IMR-90 (cell line): ENCODE data around the gene SBK2.

Source experiments
- CEBPB ChIP-seq: IDR thresholded peaks from 2 replicates; pipeline ENCODE4 v1.6.1; 2012; ENCODE audit warnings: low read depth, low read length, improper control_type of control experiment
- CHD1 ChIP-seq: IDR thresholded peaks from 2 replicates; pipeline ENCODE4 v1.6.1; 2012; ENCODE audit warnings: low read depth, low read length, improper control_type of control experiment
- CTCF ChIP-seq: conservative IDR thresholded peaks from 2 replicates; pipeline ENCODE4 v1.5.1; 2012; ENCODE audit warnings: mild to moderate bottlenecking, low read depth, low read length, improper control_type of control experiment
- FOS ChIP-seq: fragments of 150-350 bp; IDR thresholded peaks from 2 replicates; pipeline ENCODE4 v1.6.1; 2016; ENCODE audit warnings: low read depth, low read length
- MAFK ChIP-seq: IDR thresholded peaks from 2 replicates; pipeline ENCODE4 v1.6.1; 2012; ENCODE audit warnings: low read depth, low read length, improper control_type of control experiment
- MAZ ChIP-seq: IDR thresholded peaks from 2 replicates; pipeline ENCODE4 v1.6.1; 2012; ENCODE audit warnings: low read depth, mild to moderate bottlenecking, low read length, improper control_type of control experiment, moderate library complexity, borderline replicate concordance
- MXI1 ChIP-seq: IDR thresholded peaks from 2 replicates; pipeline ENCODE4 v1.6.1; 2012; ENCODE audit warnings: low read depth, mild to moderate bottlenecking, low read length, moderate library complexity, borderline replicate concordance
- POLR2A ChIP-seq: IDR thresholded peaks from 2 replicates; pipeline ENCODE4 v1.6.1; 2012; ENCODE audit warnings: mild to moderate bottlenecking, low read depth, low read length
- RAD21 ChIP-seq: IDR thresholded peaks from 2 replicates; pipeline ENCODE4 v1.6.1; 2012; ENCODE audit warnings: low read length, improper control_type of control experiment
- RCOR1 ChIP-seq: IDR thresholded peaks from 2 replicates; pipeline ENCODE4 v1.6.1; 2012; ENCODE audit warnings: mild to moderate bottlenecking, low read length, improper control_type of control experiment; ENCODE audit not compliant: insufficient replicate concordance
- RFX5 ChIP-seq: IDR thresholded peaks from 2 replicates; pipeline ENCODE4 v1.8.0; 2012; ENCODE audit warnings: low read depth, mild to moderate bottlenecking, low read length, moderate library complexity
- TF ChIP-seq, protein P1 (sequence below): fragments of 150-350 bp; IDR thresholded peaks from 2 replicates; pipeline ENCODE4 v1.6.1; 2016; ENCODE audit warnings: low read depth, mild to moderate bottlenecking, low read length, moderate library complexity, borderline replicate concordance

DNA sequence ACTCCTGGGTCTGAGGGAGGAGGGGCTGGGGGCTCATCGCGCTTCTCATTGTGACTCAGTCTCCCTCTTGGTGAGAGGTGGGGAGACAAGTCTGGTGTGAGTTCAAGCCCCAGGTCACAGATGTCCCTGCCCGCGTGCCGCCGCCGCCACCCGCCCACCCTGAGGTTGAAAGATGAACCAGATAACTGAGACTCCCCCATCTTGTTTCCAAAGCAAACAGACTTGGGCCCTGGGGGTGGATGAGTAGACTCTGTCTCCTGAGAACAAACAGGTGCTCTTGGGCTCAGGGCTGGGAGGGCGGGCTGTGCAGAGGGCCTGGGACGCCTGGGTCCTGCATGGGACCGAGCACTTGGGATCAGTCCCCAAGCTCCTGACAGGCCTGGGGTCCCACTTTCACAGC lies 567 bp downstream of the SBK2 start:
- no peak for TF ChIP-seq CTCF
- TF ChIP-seq POLR2A, result no peak
- TF ChIP-seq RAD21, result no peak
- TF ChIP-seq MAZ, result no peak
- no peak for TF ChIP-seq CHD1
- no peak for TF ChIP-seq CEBPB
- TF ChIP-seq RCOR1, result no peak
- no peak for TF ChIP-seq FOS
- TF ChIP-seq MAFK, result no peak
- TF ChIP-seq, protein P1, sequence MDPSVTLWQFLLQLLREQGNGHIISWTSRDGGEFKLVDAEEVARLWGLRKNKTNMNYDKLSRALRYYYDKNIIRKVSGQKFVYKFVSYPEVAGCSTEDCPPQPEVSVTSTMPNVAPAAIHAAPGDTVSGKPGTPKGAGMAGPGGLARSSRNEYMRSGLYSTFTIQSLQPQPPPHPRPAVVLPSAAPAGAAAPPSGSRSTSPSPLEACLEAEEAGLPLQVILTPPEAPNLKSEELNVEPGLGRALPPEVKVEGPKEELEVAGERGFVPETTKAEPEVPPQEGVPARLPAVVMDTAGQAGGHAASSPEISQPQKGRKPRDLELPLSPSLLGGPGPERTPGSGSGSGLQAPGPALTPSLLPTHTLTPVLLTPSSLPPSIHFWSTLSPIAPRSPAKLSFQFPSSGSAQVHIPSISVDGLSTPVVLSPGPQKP, result no peak
- TF ChIP-seq RFX5, result no peak
- TF ChIP-seq MXI1, result no peak
